T-cell (primary cell): ENCODE measurements around the gene BCR. TPM values are rescaled to one million over a fixed set of nuclear protein-coding genes. Genes with fewer than 3 reads are reported as not detected.

Source experiments
- ATAC-seq, 4 experiments: fragments of 200-7000 bp in 3 of 4; fragments of 150-1000 bp in 1 of 4; cut with Tn5 transposase; replicated peaks in 1 of 4; 1 replicate in 3 of 4; 2 replicates in 1 of 4; pipeline ENCODE4 v1.10.0; 2021; ENCODE audit warnings: moderate library complexity in 3 of 4, mild to moderate bottlenecking in 2 of 4, moderate number of reproducible peaks in 1 of 4
- CTCF ChIA-PET, 2 donors: fragments of 300-600 bp; sonication (Branson Sonifier 250); formaldehyde crosslinking; loops; one replicate each; lab custom pipeline; 2022; ENCODE audit warnings: antibody characterized with exemption in 2 of 2; lab: Charles Lee
- POLR2A ChIA-PET, 2 donors: fragments of 300-600 bp; sonication (Branson Sonifier 250); formaldehyde crosslinking; loops; one replicate each; lab custom pipeline; 2022; ENCODE audit warnings: antibody characterized with exemption in 2 of 2; lab: Charles Lee
- DNase-seq, 35 experiments: peaks; one replicate each; pipeline versions ENCODE4 v3.0.0 to v3.0.0-alpha.2; 2013 to 2023
- H3K27ac ChIP-seq: one replicate; pipeline ENCODE4 v1.5.1; 2013; ENCODE audit warnings: low read length
- H3K27me3 ChIP-seq, 2 experiments: replicated peaks in 1 of 2; 1 replicate in 1 of 2; 2 replicates in 1 of 2; pipeline versions ENCODE4 v1.6.1 to v1.7.0; 2013; ENCODE audit warnings: low read length in 1 of 2, mixed read lengths in 1 of 2; ENCODE audit not compliant: control insufficient read depth in 2 of 2, insufficient read depth in 2 of 2; ENCODE audit errors: extremely low read depth in 1 of 2
- H3K36me3 ChIP-seq, 2 donors: 1 replicate in 1 of 2; 2 replicates in 1 of 2; pipeline versions ENCODE4 v1.6.1 to v1.7.0; 2013; ENCODE audit warnings: low read length in 1 of 2; ENCODE audit not compliant: control insufficient read depth in 2 of 2, insufficient read depth in 1 of 2; ENCODE audit errors: extremely low read depth in 1 of 2
- H3K4me1 ChIP-seq, 2 experiments: 1 replicate in 1 of 2; 2 replicates in 1 of 2; pipeline versions ENCODE4 v1.6.1 to v1.7.0; 2013; ENCODE audit warnings: low read length in 2 of 2, mixed read lengths in 1 of 2; ENCODE audit not compliant: insufficient read depth in 2 of 2, control insufficient read depth in 1 of 2; ENCODE audit errors: extremely low read depth in 1 of 2
- H3K4me3 ChIP-seq, 2 donors: 1 replicate in 1 of 2; 2 replicates in 1 of 2; pipeline versions ENCODE4 v1.5.1 to v1.7.0; 2013; ENCODE audit warnings: mild to moderate bottlenecking in 2 of 2, low read length in 1 of 2, moderate library complexity in 1 of 2; ENCODE audit not compliant: control insufficient read depth in 1 of 2; ENCODE audit errors: extremely low read depth in 1 of 2
- H3K9me3 ChIP-seq: 2 replicates; pipeline ENCODE4 v1.7.0; 2013
- H3K27ac Mint-ChIP-seq, 2 donors: one replicate each; pipeline ENCODE4 v1.8.0; 2020 to 2021; ENCODE audit warnings: mild to moderate bottlenecking in 2 of 2, mixed read lengths in 2 of 2
- H3K27me3 Mint-ChIP-seq, 2 donors: one replicate each; pipeline ENCODE4 v1.8.0; 2021 to 2022; ENCODE audit warnings: mixed read lengths in 2 of 2
- H3K36me3 Mint-ChIP-seq: one replicate; pipeline ENCODE4 v1.8.0; 2021; ENCODE audit warnings: mixed read lengths
- H3K4me1 Mint-ChIP-seq, 3 donors: one replicate each; pipeline ENCODE4 v1.8.0; 2020 to 2022; ENCODE audit warnings: mixed read lengths in 3 of 3, mild to moderate bottlenecking in 1 of 3
- H3K4me3 Mint-ChIP-seq, 3 donors: one replicate each; pipeline ENCODE4 v1.8.0; 2020 to 2022; ENCODE audit warnings: mild to moderate bottlenecking in 3 of 3, mixed read lengths in 3 of 3, moderate library complexity in 3 of 3
- H3K9me3 Mint-ChIP-seq, 3 donors: one replicate each; pipeline ENCODE4 v1.8.0; 2020 to 2022; ENCODE audit warnings: mixed read lengths in 3 of 3
- WGBS: methylation state at CpG from one replicate; pipeline ENCODE4 v1.1.5; 2013; ENCODE audit warnings: missing lambda C conversion rate; ENCODE audit not compliant: insufficient coverage; 5-methylcytosine and 5-hydroxymethylcytosine counted together
- total RNA-seq, 35 experiments: library from RNA in 6 of 35; stranded (reverse) in 6 of 35; fragments of 120-200 nt in 1 of 35; gene quantifications; one replicate each; pipeline versions ENCODE4 v1.2.1 to v1.2.4 and lab custom pipeline; 2013 to 2026

Gene BCR
- total RNA-seq, 5 donors from 2014 or later (not counting 1 experiment from before 2014, with no cell fraction given): 74.6 to 103 (median 85.5) TPM

- Mint-ChIP-seq H3K4me1 (peaks cover 60 to 71% (median 65%) of the 10 kb centered on the region in 3 donors), H3K9me3 (no peaks in the 10 kb centered on the region), H3K4me3 (no peak overlapping the region), H3K27me3 (no peaks in the 10 kb centered on the region), H3K27ac (peak overlapping the region in 1 of 2 donors; percentile 44), H3K36me3 (peaks cover 16% of the 10 kb centered on the region)
- Histone ChIP-seq H3K27ac (no peak overlapping the region), H3K4me3 (no peak overlapping the region), H3K27me3 (no peaks in the 10 kb centered on the region), H3K4me1 (peaks cover 2 to 47% of the 10 kb centered on the region in 2 experiments), H3K9me3 (no peaks in the 10 kb centered on the region), H3K36me3 (peaks cover 13 to 18% of the 10 kb centered on the region in 2 donors)
- ATAC-seq: no peak
- CTCF ChIA-PET: no interaction called here
- POLR2A ChIA-PET: no interaction called here
- no peak for DNase-seq
- WGBS: 85% methylated on average over 8 of the region's 11 CpGs
Measured at GRCh38 chr22:23196165-23196564, 15.9 kb downstream of the BCR start.

GRCh38 chr22:23197836-23198235 lies 17.5 kb downstream of the BCR start:
- ChIA-PET POLR2A (no interaction called here), CTCF (no interaction called here)
- no peaks in the 10 kb centered on the region for H3K9me3 ChIP-seq
- H3K9me3 Mint-ChIP-seq: no peaks in the 10 kb centered on the region
- no peaks in the 10 kb centered on the region for H3K27me3 ChIP-seq
- ATAC-seq (no peak), DNase-seq (no peak)
- H3K27ac Mint-ChIP-seq: no peak overlapping the region
- H3K27ac ChIP-seq: no peak overlapping the region
- H3K4me1 ChIP-seq: peaks cover 1 to 45% of the 10 kb centered on the region in 2 experiments
- H3K27me3 Mint-ChIP-seq: no peaks in the 10 kb centered on the region
- H3K4me3 Mint-ChIP-seq: no peak overlapping the region
- 94% methylated on average over 8 of the region's 8 CpGs for WGBS
- peaks cover 8 to 10% of the 10 kb centered on the region in 2 donors for H3K36me3 ChIP-seq
- H3K4me3 ChIP-seq: no peak overlapping the region
- peaks cover 57 to 68% (median 64%) of the 10 kb centered on the region in 3 donors for H3K4me1 Mint-ChIP-seq
- H3K36me3 Mint-ChIP-seq: peaks cover 6% of the 10 kb centered on the region

- no peak overlapping the region for H3K27ac ChIP-seq
- no peaks in the 10 kb centered on the region for H3K9me3 Mint-ChIP-seq
- peaks cover 15% of the 10 kb centered on the region for H3K36me3 Mint-ChIP-seq
- H3K27ac Mint-ChIP-seq: peak overlapping the region in 1 of 2 donors; percentile 48
- no peaks in the 10 kb centered on the region for H3K27me3 ChIP-seq
- 82% methylated on average over 8 of the region's 8 CpGs for WGBS
- DNase-seq (no peak), ATAC-seq (no peak)
- ChIA-PET POLR2A (interaction anchor here in 1 of 2 donors (0.7 kb wide), 1 partner anchor 313 kb away, joined by 3 read pairs; no protein-coding TSS in a partner anchor), CTCF (no interaction called here)
- H3K27me3 Mint-ChIP-seq: no peaks in the 10 kb centered on the region
- peaks cover 1 to 16% of the 10 kb centered on the region in 2 donors for H3K36me3 ChIP-seq
- H3K4me1 Mint-ChIP-seq: peaks cover 54 to 67% (median 63%) of the 10 kb centered on the region in 3 donors
- no peak overlapping the region for H3K4me3 ChIP-seq
- no peaks in the 10 kb centered on the region for H3K9me3 ChIP-seq
- no peak overlapping the region for H3K4me3 Mint-ChIP-seq
- H3K4me1 ChIP-seq: peaks cover 0 to 43% of the 10 kb centered on the region in 2 experiments
Measured at GRCh38 chr22:23199159-23199558, 18.9 kb downstream of the BCR start.

- Histone ChIP-seq H3K27me3 (no peaks in the 10 kb centered on the region), H3K4me3 (no peak overlapping the region), H3K4me1 (peaks cover 0 to 41% of the 10 kb centered on the region in 2 experiments), H3K36me3 (peaks cover 0 to 21% of the 10 kb centered on the region in 2 donors), H3K27ac (no peak overlapping the region), H3K9me3 (no peaks in the 10 kb centered on the region)
- no peaks in the 10 kb centered on the region for H3K9me3 Mint-ChIP-seq
- 96% methylated on average over 3 of the region's 5 CpGs for WGBS
- peak in 1 of 4 experiments; percentile 17 for ATAC-seq
- H3K27me3 Mint-ChIP-seq: no peaks in the 10 kb centered on the region
- peak overlapping the region; percentile 28 to 52 for H3K27ac Mint-ChIP-seq
- peaks cover 15% of the 10 kb centered on the region for H3K36me3 Mint-ChIP-seq
- no peak overlapping the region for H3K4me3 Mint-ChIP-seq
- CTCF ChIA-PET: interaction anchor here (0.5 to 0.6 kb wide), 2 partner anchors 21 to 26 kb away, joined by 3 read pairs; no protein-coding TSS in a partner anchor
- no peak for DNase-seq
- peaks cover 54 to 76% (median 63%) of the 10 kb centered on the region in 3 donors for H3K4me1 Mint-ChIP-seq
- POLR2A ChIA-PET: no interaction called here
Measured at GRCh38 chr22:23200898-23201297, 20.6 kb downstream of the BCR start.

GRCh38 chr22:23202812-23203451 lies 22.6 kb downstream of the BCR start:
- Histone ChIP-seq H3K4me3 (no peak overlapping the region), H3K36me3 (peaks cover 0 to 24% of the 10 kb centered on the region in 2 donors), H3K9me3 (no peaks in the 10 kb centered on the region), H3K27me3 (no peaks in the 10 kb centered on the region), H3K27ac (no peak overlapping the region), H3K4me1 (peaks cover 0 to 30% of the 10 kb centered on the region in 2 experiments)
- POLR2A ChIA-PET: no interaction called here
- Mint-ChIP-seq H3K27me3 (no peaks in the 10 kb centered on the region), H3K4me3 (no peak overlapping the region), H3K4me1 (peaks cover 55 to 73% (median 60%) of the 10 kb centered on the region in 3 donors), H3K9me3 (no peaks in the 10 kb centered on the region), H3K27ac (peak overlapping the region; percentile 23 to 42), H3K36me3 (peaks cover 23% of the 10 kb centered on the region)
- ATAC-seq (no peak), DNase-seq (no peak)
- WGBS: 76% methylated on average over 3 of the region's 4 CpGs
- CTCF ChIA-PET: no interaction called here

- no peaks in the 10 kb centered on the region for H3K27me3 ChIP-seq
- H3K4me3 Mint-ChIP-seq: no peak overlapping the region
- ChIA-PET POLR2A (no interaction called here), CTCF (no interaction called here)
- peaks cover 19% of the 10 kb centered on the region for H3K36me3 Mint-ChIP-seq
- H3K36me3 ChIP-seq: peaks cover 0 to 24% of the 10 kb centered on the region in 2 donors
- H3K27ac ChIP-seq: no peak overlapping the region
- WGBS: 97% methylated on average over 7 of the region's 7 CpGs
- no peaks in the 10 kb centered on the region for H3K27me3 Mint-ChIP-seq
- H3K4me1 Mint-ChIP-seq: peaks cover 52 to 69% (median 54%) of the 10 kb centered on the region in 3 donors
- peaks cover 0 to 23% of the 10 kb centered on the region in 2 experiments for H3K4me1 ChIP-seq
- no peak for DNase-seq
- no peak overlapping the region for H3K4me3 ChIP-seq
- H3K27ac Mint-ChIP-seq: peak overlapping the region in 1 of 2 donors; percentile 23
- H3K9me3 Mint-ChIP-seq: no peaks in the 10 kb centered on the region
- H3K9me3 ChIP-seq: no peaks in the 10 kb centered on the region
- ATAC-seq: no peak
Measured at GRCh38 chr22:23203452-23204124, 23.3 kb downstream of the BCR start.
